Measurements from ENCODE around the gene TCAP. TPM values are rescaled to one million over a fixed set of nuclear protein-coding genes. Genes with fewer than 3 reads are reported as not detected.

The TCAP gene
- polyA plus RNA-seq, 1 of the 3 experiments (the other 2 are of a cell fraction), result 0.43 TPM

DNA sequence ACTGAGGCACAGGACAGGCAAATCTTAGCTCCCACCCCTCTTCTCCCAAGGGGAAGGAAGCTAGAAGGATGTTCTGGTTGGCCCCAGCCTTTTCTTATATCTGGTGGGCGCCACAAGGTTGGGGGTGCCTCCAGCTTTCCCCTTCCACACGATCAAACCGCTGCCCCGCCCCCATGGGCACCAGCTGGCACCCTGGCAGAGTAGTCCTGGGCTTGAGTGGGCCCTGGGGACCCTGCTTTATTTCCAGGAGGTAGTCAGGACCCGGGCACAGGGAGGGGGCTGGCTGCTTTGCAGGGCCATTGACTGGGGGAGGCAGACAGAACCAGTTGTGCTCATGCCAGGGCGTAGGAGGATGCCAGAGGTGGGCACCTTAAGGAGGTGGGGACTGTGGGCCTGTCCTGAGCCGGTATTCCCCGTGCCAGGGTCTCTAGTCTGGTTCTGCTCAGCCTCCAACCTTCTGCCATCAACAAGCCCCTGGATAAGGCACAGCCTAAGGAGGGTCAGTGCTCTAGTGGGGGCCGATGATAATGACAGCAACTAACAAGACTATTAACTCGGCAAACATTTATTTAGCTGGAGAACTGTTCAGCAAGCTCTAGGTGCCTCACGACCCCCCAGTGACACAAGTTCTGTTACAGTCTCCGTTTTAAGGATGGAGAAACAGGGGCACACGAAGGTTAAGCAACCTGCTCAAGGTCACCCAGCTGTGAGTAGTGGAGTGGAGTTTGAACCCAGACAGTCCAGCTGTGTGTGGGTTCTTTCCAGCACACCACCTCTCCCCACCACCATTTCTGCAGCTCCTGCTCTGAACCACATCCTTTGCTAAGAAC, 46.0 kb upstream of the TCAP start:
- 0 out of 2 replicates have a peak, but pooled peaks cover 4% of the 10 kb centered on the region for H4K20me1 ChIP-seq (ENCODE audit: insufficient read depth)
- H3K4me2 ChIP-seq, result peak overlapping the region; percentile 82
- POLR2A ChIA-PET, result interaction anchor here (0.5 to 0.9 kb wide), 2 partner anchors 52 to 100 kb away, joined by 3 to 4 read pairs; no protein-coding TSS in a partner anchor
- no peaks in the 10 kb centered on the region for H3K36me3 ChIP-seq (replicated peaks in 1 of 2; ENCODE audit: control insufficient read depth in 1 of 2, insufficient read depth in 2 of 2, low read length in 1 of 2)
- WGBS (ENCODE audit: low lambda C conversion rate), result 76% methylated on average over 12 of the region's 13 CpGs
- H3K27me3 ChIP-seq (ENCODE audit: insufficient read depth), result no peaks in the 10 kb centered on the region; the same call in 1 of the 2 replicates
- no peaks in the 10 kb centered on the region for H3K9me3 ChIP-seq
- H3K27ac ChIP-seq (ENCODE audit: low read depth in 2 of 2, low read length in 1 of 2), result no peak overlapping the region
- H3K9ac ChIP-seq, result no peak overlapping the region
- TF ChIP-seq, protein P1, sequence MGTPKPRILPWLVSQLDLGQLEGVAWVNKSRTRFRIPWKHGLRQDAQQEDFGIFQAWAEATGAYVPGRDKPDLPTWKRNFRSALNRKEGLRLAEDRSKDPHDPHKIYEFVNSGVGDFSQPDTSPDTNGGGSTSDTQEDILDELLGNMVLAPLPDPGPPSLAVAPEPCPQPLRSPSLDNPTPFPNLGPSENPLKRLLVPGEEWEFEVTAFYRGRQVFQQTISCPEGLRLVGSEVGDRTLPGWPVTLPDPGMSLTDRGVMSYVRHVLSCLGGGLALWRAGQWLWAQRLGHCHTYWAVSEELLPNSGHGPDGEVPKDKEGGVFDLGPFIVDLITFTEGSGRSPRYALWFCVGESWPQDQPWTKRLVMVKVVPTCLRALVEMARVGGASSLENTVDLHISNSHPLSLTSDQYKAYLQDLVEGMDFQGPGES (IDR thresholded peaks at IDR 0.05; ENCODE audit: low read depth, low read length), result no peak
- TF ChIP-seq FOSL2 (IDR thresholded peaks at IDR 0.05; ENCODE audit: borderline replicate concordance, low read depth) (no peak), JUND (IDR thresholded peaks at IDR 0.05) (no peak), YY1 (IDR thresholded peaks at IDR 0.05; ENCODE audit: low read depth) (no peak), TCF12 (IDR thresholded peaks at IDR 0.05) (no peak), GATA2 (CRISPR knock-in tag; IDR thresholded peaks at IDR 0.05) (no peak), NFIC (IDR thresholded peaks at IDR 0.05; ENCODE audit: borderline replicate concordance) (no peak), MXI1 (IDR thresholded peaks at IDR 0.05; ENCODE audit: low read depth, low read length) (no peak), FOXM1 (IDR thresholded peaks at IDR 0.05; ENCODE audit: low read depth) (no peak), RFX5 (IDR thresholded peaks at IDR 0.05; ENCODE audit: low read length) (no peak), TEAD4 (IDR thresholded peaks at IDR 0.05; ENCODE audit: borderline replicate concordance, insufficient read depth) (no peak)
- TF ChIP-seq, protein P2, sequence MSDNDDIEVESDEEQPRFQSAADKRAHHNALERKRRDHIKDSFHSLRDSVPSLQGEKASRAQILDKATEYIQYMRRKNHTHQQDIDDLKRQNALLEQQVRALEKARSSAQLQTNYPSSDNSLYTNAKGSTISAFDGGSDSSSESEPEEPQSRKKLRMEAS (IDR thresholded peaks at IDR 0.05; ENCODE audit: low read depth), result no peak
- TF ChIP-seq, protein P3, sequence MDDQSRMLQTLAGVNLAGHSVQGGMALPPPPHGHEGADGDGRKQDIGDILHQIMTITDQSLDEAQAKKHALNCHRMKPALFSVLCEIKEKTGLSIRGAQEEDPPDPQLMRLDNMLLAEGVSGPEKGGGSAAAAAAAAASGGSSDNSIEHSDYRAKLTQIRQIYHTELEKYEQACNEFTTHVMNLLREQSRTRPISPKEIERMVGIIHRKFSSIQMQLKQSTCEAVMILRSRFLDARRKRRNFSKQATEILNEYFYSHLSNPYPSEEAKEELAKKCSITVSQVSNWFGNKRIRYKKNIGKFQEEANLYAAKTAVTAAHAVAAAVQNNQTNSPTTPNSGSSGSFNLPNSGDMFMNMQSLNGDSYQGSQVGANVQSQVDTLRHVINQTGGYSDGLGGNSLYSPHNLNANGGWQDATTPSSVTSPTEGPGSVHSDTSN (IDR thresholded peaks at IDR 0.05), result no peak
- TF ChIP-seq, protein P4, sequence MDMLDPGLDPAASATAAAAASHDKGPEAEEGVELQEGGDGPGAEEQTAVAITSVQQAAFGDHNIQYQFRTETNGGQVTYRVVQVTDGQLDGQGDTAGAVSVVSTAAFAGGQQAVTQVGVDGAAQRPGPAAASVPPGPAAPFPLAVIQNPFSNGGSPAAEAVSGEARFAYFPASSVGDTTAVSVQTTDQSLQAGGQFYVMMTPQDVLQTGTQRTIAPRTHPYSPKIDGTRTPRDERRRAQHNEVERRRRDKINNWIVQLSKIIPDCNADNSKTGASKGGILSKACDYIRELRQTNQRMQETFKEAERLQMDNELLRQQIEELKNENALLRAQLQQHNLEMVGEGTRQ (IDR thresholded peaks at IDR 0.05; ENCODE audit: borderline replicate concordance, low read depth, low read length), result no peak
- TF ChIP-seq, protein P5, sequence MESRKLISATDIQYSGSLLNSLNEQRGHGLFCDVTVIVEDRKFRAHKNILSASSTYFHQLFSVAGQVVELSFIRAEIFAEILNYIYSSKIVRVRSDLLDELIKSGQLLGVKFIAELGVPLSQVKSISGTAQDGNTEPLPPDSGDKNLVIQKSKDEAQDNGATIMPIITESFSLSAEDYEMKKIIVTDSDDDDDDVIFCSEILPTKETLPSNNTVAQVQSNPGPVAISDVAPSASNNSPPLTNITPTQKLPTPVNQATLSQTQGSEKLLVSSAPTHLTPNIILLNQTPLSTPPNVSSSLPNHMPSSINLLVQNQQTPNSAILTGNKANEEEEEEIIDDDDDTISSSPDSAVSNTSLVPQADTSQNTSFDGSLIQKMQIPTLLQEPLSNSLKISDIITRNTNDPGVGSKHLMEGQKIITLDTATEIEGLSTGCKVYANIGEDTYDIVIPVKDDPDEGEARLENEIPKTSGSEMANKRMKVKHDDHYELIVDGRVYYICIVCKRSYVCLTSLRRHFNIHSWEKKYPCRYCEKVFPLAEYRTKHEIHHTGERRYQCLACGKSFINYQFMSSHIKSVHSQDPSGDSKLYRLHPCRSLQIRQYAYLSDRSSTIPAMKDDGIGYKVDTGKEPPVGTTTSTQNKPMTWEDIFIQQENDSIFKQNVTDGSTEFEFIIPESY (IDR thresholded peaks at IDR 0.05; ENCODE audit: borderline replicate concordance, low read depth), result no peak
- H2AFZ ChIP-seq (ENCODE audit: low read depth), result peak overlapping the region; percentile 98; the same call in 1 of the 2 replicates
- H3K4me3 ChIP-seq (ENCODE audit: low read depth in 2 of 2, low read length in 1 of 2), result peak overlapping the region in 1 of 2 experiments; percentile 67; a peak in 1 of 4 replicates
- no peak for DNase-seq
- no peaks in the 10 kb centered on the region for H3K79me2 ChIP-seq (ENCODE audit: insufficient read depth)
- CTCF ChIA-PET, result interaction anchor here (0.7 to 14.5 kb wide), 13 partner anchors 9 to 139 kb away, joined by 3 to 483 read pairs (median 5); partner anchors contain the start of genes MIEN1, NEUROD2, PNMT and STARD3
- H3K9me2 ChIP-seq, result no peaks in the 10 kb centered on the region
- H3F3A ChIP-seq (replicated peaks; ENCODE audit: insufficient read depth), result peaks cover 5% of the 10 kb centered on the region
- peaks cover 0 to 15% of the 10 kb centered on the region in 2 experiments; a peak in 1 of 4 replicates for H3K4me1 ChIP-seq (ENCODE audit: control insufficient read depth in 1 of 2, insufficient read depth in 2 of 2, low read depth in 1 of 2, low read length in 1 of 2)

Data from SK-N-SH (cell line).